Stimulated activated CD8-positive, alpha-beta memory T cell treated with anti-CD3 and anti-CD28 coated beads, Interleukin-7, amount 100 ng/mL, for 24 hours (primary cell): ENCODE data around the gene FBXL17.

Experiments
- DNase-seq: peaks from one replicate; pipeline ENCODE4 v3.0.0-alpha.2; 2020; ENCODE audit warnings: low read depth

The FBXL17 gene

DNA sequence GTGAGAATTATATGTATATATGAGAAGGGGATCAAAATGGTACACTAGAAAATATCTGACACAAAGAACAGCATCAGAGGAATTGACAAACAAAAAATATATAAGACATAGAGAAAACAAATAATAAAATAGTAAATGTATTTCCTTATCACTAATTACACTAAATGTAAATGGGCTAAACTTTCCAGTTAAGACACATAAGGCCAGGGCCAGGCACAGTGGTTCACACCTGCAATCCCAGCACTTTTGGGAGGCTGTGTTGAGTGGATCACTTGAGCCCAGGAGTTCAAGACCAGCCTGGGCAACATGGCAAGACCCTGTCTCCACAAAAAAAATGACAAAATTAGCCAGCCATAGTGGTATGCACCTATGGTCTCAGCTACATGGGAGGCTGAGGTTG lies 8.5 kb downstream of the FBXL17 start:
- no peak for DNase-seq

DNA sequence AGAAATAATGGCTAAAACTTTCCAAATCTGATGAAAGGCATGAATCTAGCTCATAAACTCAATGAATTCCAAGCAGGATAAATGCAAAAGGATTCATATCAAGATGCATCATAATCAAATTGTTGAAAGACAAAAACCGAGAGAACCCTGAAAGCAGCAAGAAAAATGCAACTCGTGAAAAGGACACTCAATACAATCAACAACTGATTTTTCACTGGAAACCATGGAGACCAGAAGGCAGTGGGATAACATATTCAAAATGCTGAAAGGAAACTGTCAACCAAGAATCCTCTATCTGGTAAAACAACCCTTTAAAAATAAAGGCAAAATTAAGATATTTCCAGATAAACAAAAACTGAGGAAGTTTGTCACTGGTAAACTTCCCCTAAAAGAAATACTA lies 9.5 kb downstream of the FBXL17 start:
- no peak for DNase-seq

DNA sequence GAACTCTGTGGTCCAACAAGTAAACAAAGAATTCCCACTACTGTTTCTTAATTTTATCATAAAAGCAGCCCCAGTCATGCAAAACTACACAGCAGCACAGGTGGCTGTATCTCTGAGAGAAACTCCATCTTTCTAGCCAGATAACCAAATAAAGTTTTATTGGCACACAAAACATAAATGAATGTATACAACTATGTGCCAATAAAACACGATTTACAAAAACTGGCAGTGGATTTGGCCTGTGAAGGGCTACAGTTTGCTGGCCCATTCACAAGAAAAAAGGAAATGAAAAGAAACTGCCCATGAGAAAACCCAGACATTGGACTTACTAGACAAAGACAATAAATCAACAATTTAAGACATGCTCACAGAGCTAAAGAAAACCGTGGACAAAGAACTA lies 10.6 kb downstream of the FBXL17 start:
- no peak for DNase-seq

DNA sequence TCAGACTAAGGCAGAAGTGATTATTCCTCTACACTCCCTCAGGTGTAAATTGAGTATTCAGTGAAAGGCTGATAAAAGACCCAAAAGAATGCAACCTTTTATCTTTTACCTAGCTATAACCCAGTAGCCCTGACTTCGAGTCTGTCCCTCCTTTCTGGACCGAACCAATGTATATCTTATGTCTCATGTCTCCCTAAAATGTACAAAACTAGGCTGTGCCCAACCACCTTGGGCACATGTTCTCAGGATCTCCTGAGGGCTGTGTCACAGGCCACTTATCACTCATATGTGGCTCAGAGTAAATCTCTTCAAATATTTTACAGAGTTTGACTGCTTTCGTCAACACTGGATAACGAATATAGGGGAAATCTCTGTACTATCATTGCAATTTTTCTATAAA lies 12.7 kb downstream of the FBXL17 start:
- no peak for DNase-seq

DNA sequence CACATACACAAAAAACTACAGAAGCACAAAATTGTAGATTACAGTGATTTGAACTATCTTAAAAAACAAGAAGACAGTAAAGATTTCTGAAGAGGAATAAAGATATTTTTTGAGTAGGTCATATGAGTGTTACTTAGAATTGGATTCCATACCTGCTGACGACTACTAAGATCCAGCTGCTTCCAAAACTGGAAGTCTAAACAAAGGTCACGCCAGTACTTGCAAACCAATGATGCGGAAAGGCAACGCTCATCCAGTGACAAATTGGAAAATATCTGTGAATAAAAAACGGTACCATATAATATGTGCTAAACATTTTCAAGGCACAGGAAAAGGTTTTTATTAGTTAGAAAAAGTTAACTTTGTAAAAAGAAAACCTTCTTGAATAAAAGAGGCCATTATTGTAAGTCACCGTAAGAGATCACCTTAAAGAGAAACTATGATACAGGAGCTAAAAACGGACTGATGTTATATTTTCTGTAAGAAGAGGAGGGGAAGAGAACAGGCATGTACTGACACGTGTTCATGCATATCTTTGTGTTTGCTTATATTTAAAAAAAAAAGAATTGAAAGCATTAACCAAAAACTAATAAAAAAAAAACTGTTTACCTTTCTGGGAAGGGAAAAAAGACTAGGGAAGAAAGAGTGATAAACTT lies 14.1 kb downstream of the FBXL17 start:
- no peak for DNase-seq

DNA sequence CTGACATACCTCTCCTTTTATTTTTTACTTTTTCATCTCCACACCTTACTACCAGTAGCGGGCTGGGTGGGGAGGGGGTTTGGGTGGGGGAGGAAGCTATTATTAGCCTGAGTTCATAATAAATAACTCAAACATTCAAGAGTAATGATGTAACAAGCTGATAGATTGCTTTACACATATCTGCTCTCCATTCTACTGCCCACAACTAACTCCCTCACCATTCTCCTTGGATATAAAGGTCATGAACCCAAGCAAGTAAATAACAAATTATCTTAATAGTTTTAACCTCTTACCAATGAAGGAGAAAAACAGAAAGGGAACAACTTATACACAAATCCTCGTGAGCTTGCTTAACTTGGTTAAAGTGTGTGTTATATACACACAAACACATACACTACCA lies 15.4 kb downstream of the FBXL17 start:
- no peak for DNase-seq

DNA sequence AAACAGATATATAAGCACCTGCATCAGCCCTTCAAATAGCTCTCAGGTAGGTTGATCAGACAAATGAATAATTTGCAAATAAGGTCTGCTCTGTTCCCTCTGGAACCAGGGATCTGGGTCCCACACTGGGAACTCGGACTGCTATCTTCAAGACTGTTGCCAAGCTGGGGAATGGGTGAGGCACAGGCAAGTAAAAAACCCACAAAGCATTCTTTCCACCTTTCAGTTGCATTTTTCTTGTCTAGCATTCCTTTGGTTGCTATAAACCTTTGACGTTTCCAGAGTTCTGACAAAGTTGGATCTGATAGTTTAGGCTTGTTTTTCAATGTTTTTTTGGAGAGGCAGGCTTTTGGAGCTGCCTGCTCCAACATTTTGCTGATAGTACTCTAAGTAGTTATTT lies 20.1 kb downstream of the FBXL17 start:
- no peak for DNase-seq

DNA sequence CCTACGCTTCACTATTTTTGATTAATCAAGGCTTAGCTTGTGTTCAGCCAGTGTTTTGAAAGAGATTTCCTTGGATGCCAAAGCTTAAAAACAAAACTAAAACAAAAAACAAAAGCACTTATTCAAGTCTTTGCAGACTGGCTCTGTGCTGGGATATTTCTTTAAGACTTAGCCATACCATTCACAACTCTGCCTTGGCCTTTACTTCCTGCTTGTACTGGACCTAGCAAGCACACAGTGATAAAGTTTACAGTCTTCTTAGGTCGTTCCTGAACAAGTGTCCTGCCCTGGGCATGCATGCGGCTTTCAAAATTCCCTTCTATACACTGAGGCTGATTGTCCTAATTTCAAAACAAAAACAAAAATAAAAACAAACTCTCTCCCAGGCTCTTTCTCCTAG lies 20.7 kb downstream of the FBXL17 start:
- no peak for DNase-seq

DNA sequence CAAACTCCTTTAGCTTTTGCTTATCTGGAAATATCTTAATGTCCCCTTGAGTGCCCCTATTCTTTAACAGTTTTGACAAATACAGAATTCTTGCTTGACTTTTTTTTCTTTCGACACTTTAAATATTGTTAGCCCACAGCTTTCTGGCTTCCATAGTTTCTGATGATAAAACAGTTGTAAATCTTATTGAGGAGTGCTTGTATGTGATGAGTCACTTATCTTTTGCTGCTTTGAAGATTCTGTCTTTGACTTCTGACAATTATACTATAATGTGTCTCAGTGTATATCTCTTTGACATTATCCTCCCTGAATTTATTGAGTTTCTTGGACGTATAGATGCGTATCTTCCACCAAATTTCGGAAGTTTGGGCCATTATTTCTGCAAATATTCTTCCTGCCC lies 21.6 kb downstream of the FBXL17 start:
- DNase-seq: no peak

DNA sequence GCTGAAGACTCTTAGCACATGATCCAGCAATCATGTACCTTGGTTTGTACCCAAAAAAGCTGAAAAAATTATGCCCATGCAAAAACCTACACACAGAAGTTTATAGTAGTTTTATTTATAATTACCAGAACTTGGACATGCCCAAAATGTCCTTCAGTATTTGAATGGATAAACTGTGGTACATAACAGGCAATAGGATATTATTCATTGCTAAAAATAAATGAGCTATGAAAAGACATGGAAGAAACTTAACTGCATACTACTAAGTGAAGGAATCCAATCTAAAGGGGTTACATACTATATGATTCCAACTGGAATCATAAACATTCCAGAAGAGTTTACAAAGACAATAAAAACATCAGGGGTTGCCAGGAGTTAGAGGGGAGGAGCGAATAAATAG lies 25.6 kb downstream of the FBXL17 start:
- no peak for DNase-seq

DNA sequence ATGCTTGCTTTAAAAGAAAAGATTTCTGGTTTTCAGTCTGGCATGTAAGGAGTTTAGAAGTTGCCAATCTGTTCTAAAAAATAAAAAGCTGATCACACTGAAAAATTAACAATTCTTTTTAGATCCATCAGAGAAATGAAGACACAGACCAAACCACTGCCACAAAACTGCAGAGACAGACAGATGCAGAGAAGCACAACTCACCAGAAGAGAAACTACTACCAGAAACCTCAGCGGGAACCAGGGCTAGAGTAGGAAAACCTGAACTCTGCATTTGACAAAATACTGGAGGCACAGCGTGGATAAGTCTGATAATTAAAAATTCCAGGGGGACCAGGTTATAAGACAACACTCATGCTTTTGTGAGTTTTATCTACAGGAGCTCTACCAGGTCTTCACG lies 28.8 kb downstream of the FBXL17 start:
- no peak for DNase-seq

DNA sequence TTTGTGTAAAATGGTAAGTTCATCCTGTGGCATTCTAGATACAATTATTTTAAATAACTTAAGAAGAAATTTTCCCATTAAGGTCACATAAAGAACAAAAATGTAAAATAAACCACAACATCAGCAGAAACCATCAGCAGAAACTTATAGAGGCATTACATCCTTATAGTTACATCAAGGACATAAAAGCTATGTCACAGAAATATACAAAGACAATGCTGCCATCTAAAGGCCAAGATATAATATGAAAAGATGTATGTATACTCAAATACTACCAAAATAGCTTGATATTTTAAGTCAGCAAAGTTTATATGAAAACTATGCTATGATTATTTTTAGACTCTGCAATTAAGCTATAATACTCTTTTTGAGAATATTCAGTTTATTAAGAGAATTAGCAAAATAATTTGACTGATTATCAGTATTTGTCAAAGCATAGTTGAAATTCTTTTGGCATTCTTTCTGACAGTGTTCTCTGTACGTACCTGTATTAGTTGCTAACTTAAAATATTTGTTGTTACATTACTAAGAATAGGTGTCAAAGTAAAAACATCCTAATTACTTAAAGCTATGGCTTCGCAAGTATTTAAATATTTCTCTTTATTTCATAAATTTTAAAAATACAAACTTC lies 36.2 kb downstream of the FBXL17 start:
- DNase-seq: no peak

DNA sequence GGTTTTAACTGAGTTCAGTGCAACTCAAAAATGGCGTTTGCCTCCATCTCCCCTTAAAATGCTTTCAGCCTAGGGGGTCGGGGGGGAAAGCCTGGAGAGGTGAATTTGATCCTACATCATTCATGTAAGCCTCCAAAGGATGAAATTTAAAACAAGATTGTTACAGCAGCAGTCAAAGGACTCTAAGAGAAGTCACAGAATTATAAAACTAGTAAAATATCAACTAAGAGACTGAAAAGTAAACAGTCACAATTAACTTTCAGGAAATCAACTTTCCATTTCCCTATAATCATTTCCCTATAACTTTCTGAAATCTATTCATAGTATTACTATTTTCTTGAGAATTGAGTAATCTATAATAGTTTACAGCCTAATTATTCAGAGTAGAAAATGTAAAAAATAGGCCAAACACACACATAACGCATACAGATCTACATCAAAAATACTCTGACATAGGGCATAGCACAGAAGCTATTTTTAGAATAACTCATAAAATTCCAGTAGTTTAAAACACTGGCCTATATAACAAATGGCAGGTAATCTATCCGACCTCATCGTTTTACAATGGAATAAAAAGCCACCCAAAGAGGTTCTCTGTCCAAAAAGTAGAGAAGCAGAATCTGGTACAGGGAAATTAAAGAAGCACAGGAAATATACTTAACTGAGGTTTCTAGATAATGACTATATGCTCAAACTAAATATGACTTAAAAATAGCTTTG lies 37.6 kb downstream of the FBXL17 start:
- DNase-seq: no peak

DNA sequence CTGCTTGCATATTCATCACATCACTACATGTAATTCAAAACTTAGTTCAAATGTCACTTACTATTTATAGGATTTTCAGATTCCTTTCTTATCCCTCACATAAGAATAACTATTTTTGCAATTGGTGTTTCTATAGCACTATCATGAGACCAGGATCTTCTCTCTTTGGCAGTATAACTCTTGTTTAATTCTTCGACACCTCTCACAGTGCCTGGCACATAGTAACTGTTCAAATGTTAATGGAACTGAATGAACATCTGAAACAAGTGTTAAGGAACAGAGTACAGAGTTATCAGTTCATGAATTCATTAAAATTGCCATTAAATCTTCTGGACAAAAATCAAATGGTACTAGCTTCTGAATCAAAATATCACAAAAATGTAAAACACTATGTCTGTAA lies 40.0 kb downstream of the FBXL17 start:
- DNase-seq: no peak

DNA sequence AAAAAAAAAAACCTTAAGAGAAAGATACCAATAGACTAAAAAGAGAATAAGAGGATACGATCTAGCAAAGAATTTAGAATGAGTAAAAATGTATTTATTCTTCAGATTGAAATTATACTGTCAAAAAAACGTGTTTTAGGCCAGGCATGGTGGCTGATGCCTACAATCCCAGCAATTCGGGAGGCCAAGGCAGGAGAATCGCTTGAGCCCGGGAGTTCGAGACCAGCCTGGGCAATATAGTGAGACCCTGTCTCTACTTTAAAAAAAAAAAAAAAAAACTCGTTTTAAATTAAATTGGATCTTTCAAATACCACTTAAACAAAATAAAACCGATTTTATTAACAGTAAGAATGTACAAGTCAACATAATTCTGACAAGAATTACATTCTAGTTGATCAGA lies 41.8 kb downstream of the FBXL17 start:
- no peak for DNase-seq

DNA sequence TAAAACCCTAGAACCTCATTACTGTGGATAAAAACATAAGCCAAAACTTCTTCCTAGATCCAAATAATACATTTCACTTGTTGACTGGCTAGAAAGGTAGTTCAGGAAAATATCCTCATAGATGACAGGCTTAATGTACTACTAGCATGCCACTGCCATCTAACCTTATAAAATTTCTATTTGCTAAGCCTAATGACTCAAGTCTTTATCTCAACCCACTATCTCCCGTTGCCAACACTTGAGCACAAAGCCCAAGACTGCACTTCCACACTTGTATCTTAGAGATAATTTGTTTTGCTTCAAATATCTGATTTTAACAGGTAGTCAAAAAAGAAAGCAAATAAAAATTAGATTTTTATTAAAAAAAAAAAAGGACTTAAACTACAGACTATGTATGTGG lies 42.7 kb downstream of the FBXL17 start:
- DNase-seq: no peak

DNA sequence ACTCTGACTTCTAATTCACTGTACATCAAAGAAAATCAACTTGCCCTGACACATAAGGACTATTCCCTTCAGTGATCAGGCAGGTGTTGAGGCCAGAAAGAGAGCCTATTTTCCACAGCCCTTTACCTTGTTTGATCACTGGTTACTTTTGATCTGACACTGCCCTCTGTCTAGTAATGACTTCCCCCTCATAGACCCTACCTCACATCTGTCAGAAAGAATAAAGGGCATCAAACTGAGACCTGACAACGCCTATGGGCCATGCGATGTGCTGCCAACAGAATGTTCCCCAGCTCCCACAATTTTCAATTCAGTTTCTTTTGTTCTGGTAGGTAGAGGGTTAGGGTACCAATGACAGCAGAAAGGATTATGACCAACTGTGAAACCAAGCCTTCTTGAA lies 47.7 kb downstream of the FBXL17 start:
- DNase-seq: no peak

DNA sequence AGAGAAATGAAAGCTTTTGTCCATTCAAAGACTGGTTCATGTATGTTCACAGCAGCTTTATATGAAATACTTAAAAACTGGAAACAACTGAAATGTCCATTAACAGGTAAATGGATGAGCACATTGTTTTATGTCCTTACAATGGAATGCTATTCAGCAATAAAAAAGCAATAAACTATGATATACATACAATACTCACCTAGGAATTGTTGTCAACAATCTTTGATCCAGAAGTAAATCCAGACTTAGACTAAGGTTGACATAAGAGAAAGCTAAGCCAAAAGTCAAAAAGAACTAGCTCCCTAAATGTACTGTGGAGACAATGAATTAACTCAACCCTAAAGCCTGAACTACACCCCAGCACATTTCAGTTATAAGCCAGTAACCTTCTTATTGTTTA lies 54.9 kb downstream of the FBXL17 start:
- no peak for DNase-seq

DNA sequence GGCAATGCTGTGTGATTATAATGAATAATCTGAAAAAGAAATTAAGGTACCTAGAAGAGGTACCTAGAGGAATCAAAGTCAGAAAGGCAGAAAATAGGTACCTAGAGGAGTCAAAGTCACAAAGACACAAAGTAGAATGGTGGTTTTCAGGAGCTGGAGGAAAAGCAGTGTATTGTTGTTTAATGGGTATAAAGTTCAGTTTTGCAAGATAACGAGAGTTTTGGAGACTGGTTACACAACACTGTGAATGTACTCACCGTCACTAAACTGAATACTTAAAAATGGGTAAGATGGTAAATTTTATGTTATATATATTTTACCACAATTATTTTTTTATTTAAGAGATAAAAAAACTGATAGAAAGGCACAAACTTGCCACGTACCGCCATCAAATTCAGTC lies 57.0 kb downstream of the FBXL17 start:
- DNase-seq: no peak

DNA sequence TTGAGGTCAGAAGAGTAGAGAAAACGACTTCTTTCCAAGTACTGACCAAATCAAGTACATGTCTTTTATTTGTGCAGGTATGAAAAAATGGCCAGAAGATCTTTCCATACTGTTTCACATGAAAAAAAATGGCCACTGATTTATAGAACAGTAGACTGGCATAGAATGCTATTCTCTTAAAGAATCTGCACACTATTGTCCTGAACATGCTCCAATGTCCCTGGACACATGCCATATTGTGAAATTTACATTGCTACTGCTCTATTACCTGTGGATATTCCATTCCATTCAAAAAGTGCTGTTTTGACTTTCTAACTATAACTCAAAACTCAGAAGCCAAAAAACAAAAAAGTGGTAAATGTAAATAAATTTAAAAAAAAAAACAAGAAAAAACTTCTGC lies 60.6 kb downstream of the FBXL17 start:
- DNase-seq: no peak

DNA sequence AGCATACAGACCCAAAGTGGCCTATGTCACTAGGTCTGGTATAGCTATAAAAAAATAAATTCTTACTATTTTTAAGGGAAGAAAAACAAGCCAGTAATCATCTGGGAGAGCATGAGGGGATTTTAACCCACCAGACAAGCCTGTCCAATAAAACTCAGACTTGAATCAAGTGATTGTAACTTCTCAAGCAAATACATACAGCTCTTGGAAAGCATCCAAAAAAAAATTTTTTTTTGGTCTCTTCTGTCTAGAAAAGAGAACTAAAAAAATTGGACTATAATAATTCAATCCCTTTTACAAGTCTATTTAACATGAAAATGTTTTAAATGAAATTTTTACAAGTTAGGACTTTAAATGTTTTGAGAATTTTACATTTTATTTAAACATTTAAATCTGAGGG lies 61.7 kb downstream of the FBXL17 start:
- no peak for DNase-seq

DNA sequence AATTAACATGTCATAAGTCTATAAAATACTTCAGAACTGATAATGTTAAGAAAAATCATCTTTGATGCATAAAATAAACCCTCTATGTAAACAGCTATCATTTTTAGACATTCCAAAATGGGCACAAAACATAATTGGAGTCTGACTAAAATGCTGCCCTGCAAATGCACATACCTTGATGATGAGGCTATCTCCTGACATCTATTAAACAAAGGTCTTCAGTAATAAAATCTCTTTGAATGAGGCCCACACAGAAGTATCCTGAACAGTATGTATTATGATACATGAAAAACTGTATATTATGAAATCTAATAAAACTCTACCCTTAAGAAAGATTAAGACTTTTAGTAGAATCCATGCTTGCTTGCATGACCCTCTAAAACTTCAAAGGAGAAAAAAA lies 66.1 kb downstream of the FBXL17 start:
- DNase-seq: no peak

DNA sequence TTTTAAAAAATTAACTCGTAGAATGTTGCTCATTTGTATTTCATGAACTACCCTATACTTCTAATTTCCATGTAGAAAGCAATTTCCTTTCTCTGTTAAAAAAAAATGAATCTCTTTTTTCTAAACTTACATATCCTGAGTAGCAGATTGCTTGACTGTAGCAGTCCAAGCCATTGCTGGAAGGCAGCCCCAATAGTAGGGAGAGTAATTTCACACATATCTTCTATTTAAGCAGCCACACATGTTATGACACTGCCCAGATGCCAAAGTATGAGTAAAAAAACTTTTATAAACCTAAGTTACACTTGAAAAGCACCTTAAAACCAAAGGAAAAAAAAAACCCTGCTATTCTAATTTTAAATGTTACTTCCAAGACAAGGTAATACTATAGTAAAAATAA lies 69.6 kb downstream of the FBXL17 start:
- no peak for DNase-seq

DNA sequence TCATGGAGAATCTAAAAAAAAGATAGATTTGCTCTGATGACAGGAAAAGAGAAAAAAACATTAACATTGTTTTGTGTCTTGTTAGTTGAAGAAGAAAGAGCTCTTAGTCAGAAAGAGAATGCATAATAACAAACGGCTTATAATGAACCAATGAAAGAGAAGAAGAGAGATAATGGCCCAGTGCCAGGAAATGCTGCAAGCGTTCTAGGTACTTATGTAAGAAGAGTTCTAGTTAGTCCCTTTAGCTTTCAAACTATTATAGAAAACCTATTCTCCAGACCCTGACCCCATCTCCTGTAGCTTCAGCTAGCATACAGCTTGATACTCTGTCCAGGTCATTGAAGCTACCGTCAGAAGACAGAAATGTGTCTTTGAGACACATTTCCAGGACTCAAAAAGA lies 70.2 kb downstream of the FBXL17 start:
- DNase-seq: no peak
